Nephron (organoid): ENCODE measurements around the gene ADRA2A.

Source experiments
- H3K27ac Mint-ChIP-seq, 3 experiments: 2 replicates each; pipeline ENCODE4 v1.8.0; 2020; ENCODE audit warnings: mixed read lengths in 3 of 3, mild to moderate bottlenecking in 2 of 3, moderate library complexity in 1 of 3
- H3K27me3 Mint-ChIP-seq: 2 replicates; pipeline ENCODE4 v1.8.0; 2021; ENCODE audit warnings: low read depth, mild to moderate bottlenecking, moderate library complexity, mixed read lengths
- H3K36me3 Mint-ChIP-seq: 2 replicates; pipeline ENCODE4 v1.8.0; 2020; ENCODE audit warnings: low read depth, mixed read lengths
- H3K4me1 Mint-ChIP-seq: 2 replicates; pipeline ENCODE4 v1.8.0; 2020; ENCODE audit warnings: mixed read lengths
- H3K4me3 Mint-ChIP-seq, 3 experiments: 2 replicates each; pipeline ENCODE4 v1.8.0; 2020; ENCODE audit warnings: mild to moderate bottlenecking in 3 of 3, mixed read lengths in 3 of 3, moderate library complexity in 2 of 3
- H3K9me3 Mint-ChIP-seq: 2 replicates; pipeline ENCODE4 v1.8.0; 2020; ENCODE audit warnings: mixed read lengths
- TF ChIP-seq, protein P1 (sequence below), 3 experiments: fragments of 200-600 bp; sonication (generic); IDR thresholded peaks; one replicate each; pipeline ENCODE4 v1.5.0; 2021; ENCODE audit warnings: antibody characterized with exemption in 3 of 3; ENCODE audit not compliant: unreplicated experiment in 3 of 3

Gene ADRA2A

DNA sequence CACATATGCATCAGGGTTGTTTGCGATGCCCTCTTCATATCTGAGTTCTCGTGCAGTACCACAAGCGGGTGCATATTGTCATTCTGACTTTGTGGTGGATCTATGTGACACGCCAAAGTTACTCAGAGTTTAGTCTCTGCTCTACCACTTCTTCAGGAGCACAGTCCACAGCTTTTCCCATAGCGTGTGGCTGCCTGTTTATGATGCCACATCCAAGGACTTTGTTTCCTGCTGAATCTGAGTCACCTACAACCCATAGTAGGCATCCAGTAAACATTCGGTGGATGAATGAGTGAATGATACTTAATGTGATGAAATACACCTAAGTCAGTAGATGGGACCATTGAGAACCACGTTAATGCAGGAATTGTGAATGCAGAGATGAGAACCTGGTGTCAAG, 15.0 kb downstream of the ADRA2A start:
- H3K4me3 Mint-ChIP-seq: no peak overlapping the region

DNA sequence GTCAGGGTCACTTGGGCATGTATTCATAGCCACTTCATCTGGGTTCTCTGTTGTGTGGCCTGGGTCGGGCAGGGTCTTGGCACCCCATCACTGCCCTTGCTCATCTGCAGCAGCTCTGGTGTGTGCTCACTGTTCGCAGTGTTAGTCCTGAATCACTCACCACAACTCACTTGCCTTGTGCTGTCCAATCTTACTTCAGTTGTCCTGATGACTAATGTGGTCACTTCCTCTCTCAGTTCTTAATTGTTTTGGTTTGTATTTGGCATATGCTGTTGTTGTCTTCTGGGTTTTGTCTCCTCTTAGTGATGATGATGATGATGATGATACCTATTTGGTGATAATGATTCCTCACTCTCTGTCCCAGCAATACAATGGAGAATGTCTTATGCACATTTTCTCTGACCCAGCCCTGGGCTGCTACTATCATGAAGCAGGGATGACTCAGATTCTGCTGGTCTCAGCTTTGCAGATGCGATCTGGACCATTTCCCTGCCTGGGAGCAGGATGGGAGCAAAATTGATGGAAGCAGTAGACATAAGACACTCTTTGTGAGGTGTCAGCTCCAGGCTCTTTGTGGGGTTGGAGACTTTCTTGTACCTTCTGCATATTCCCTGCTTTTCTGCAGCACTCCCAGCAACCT, 17.0 kb downstream of the ADRA2A start:
- Mint-ChIP-seq H3K27me3 (peaks cover 27% of the 10 kb centered on the region), H3K36me3 (no peaks in the 10 kb centered on the region), H3K27ac (no peak overlapping the region), H3K9me3 (no peaks in the 10 kb centered on the region), H3K4me1 (no peaks in the 10 kb centered on the region), H3K4me3 (no peak overlapping the region)
- TF ChIP-seq, protein P1, sequence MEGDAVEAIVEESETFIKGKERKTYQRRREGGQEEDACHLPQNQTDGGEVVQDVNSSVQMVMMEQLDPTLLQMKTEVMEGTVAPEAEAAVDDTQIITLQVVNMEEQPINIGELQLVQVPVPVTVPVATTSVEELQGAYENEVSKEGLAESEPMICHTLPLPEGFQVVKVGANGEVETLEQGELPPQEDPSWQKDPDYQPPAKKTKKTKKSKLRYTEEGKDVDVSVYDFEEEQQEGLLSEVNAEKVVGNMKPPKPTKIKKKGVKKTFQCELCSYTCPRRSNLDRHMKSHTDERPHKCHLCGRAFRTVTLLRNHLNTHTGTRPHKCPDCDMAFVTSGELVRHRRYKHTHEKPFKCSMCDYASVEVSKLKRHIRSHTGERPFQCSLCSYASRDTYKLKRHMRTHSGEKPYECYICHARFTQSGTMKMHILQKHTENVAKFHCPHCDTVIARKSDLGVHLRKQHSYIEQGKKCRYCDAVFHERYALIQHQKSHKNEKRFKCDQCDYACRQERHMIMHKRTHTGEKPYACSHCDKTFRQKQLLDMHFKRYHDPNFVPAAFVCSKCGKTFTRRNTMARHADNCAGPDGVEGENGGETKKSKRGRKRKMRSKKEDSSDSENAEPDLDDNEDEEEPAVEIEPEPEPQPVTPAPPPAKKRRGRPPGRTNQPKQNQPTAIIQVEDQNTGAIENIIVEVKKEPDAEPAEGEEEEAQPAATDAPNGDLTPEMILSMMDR (IDR thresholded peaks at IDR 0.05; ENCODE audit: unreplicated experiment in 3 of 3): no peak

More for the DNA sequence above, 15.0 kb downstream of the ADRA2A start:
- Mint-ChIP-seq H3K27ac (no peak overlapping the region), H3K27me3 (peaks cover 22% of the 10 kb centered on the region), H3K4me1 (no peaks in the 10 kb centered on the region), H3K36me3 (no peaks in the 10 kb centered on the region), H3K9me3 (no peaks in the 10 kb centered on the region)
- TF ChIP-seq, protein P1 (IDR thresholded peaks at IDR 0.05; ENCODE audit: unreplicated experiment in 3 of 3): no peak

DNA sequence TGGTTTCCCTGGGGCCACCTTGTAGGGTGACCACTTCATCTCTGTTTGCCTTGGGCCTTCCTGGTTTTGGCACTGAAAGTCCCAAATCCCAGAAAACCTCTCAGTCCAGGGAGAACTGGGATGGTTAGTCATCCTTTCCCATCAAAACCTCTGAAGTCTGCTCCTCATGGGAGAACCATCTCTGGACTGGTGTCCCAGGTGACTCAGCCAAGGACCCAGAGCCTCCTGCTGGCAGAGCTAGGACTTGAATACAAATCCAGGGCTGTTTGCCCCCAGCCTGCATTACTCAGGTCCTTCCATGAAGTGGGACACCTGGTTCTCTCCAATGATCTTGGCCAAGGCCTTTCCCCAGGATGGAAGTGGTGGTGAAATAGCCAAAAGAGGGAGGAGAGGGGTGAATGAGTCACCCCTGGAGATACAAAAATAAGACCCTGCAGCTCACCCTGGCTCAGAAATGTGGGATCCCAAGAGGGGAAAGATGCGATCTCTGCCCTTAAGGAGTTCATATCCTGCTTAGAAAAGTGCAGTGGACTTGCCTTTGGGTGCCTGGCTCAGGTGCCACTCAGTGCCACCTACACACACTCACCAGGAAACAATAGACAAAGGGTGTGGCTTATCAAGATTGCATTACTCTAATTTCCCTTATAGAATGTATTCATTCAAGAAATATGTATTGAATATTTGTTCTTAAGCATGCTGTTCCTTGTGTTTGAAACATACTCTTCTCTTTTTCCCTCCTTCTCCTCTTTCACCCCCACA, 22.0 kb downstream of the ADRA2A start:
- TF ChIP-seq, protein P1 (IDR thresholded peaks at IDR 0.05; ENCODE audit: unreplicated experiment in 3 of 3): no peak
- no peaks in the 10 kb centered on the region for H3K36me3 Mint-ChIP-seq
- no peak overlapping the region for H3K4me3 Mint-ChIP-seq
- H3K9me3 Mint-ChIP-seq: no peaks in the 10 kb centered on the region
- H3K27me3 Mint-ChIP-seq: peaks cover 26% of the 10 kb centered on the region
- no peaks in the 10 kb centered on the region for H3K4me1 Mint-ChIP-seq
- no peak overlapping the region for H3K27ac Mint-ChIP-seq

DNA sequence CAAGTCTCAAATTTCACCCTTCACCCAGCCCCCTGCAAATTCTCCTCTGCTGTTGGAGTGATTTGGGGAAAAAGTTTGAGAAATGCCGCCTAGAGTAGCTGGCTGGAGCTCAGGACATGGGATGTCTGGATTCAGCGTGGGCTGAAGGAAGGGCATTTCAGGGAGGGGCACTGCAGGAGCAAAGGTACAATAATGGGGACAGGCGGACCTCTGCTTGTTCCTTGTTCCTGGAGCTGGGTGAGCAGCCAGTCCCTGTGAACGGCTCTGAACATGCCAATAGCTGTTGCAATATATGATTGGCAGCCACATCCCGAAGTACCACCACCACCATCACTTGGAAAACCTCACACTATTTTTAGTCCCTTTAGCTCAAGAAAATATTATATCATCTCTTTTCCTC, 23.4 kb downstream of the ADRA2A start:
- H3K36me3 Mint-ChIP-seq: no peaks in the 10 kb centered on the region

DNA sequence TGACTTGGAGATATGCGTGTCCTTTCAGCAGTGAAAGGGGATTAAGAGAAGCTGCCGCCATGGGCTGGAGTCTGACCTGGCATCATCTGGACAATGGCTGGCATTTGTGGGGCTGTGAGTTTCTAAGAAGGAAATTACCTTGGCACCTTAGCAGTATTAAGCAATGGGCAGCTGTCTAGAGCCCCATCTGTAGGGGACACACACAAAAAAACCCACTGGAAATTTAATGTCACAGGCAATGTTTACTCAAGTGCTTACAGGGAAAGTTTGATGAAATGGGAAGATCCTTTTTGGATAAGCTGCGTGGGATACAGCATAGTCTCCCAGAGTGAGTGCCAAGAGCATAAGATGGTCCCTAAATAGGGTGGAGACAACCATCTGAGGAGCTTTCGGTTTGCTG, 25.0 kb downstream of the ADRA2A start:
- Mint-ChIP-seq H3K4me3 (no peak overlapping the region), H3K4me1 (no peaks in the 10 kb centered on the region), H3K27me3 (peaks cover 19% of the 10 kb centered on the region), H3K9me3 (no peaks in the 10 kb centered on the region), H3K36me3 (no peaks in the 10 kb centered on the region), H3K27ac (no peak overlapping the region)
- TF ChIP-seq, protein P1 (IDR thresholded peaks at IDR 0.05; ENCODE audit: unreplicated experiment in 3 of 3): no peak

More for the DNA sequence above, 23.4 kb downstream of the ADRA2A start:
- TF ChIP-seq, protein P1 (IDR thresholded peaks at IDR 0.05; ENCODE audit: unreplicated experiment in 3 of 3): no peak
- no peaks in the 10 kb centered on the region for H3K9me3 Mint-ChIP-seq
- H3K27me3 Mint-ChIP-seq: peaks cover 23% of the 10 kb centered on the region
- H3K27ac Mint-ChIP-seq: no peak overlapping the region
- H3K4me3 Mint-ChIP-seq: no peak overlapping the region
- no peaks in the 10 kb centered on the region for H3K4me1 Mint-ChIP-seq
